SKM-1 treated with dmso at 0.1 percent for 144 hours (cell line): ENCODE data around the gene ARMC7.
"Not testable (repeated sequence)": the region's sequence is repeated elsewhere in the genome, so short reads cannot be mapped to it uniquely, and the experiment has no call there.

Experiments
- DNase-seq: peaks from one replicate; lab custom pipeline; 2025; ENCODE audit not compliant: unreplicated experiment; lab: John Stamatoyannopoulos, UW

ARMC7 gene

GRCh38 chr17:75109407-75110233 lies at the start of gene ARMC7:
TSS of gene ARMC7 (plus strand) at chr17:75109969. CDS start at chr17:75110289, 320 bp downstream.
- peak; percentile 81 for DNase-seq

- no peak for DNase-seq
These were observed 49.2 kb upstream of the ARMC7 start for GRCh38 chr17:75060434-75061054.

- no peak for DNase-seq
These were observed 48.7 kb upstream of the ARMC7 start for GRCh38 chr17:75061055-75061438.

- no peak for DNase-seq
These were observed 48.2 kb upstream of the ARMC7 start for GRCh38 chr17:75061618-75062017.

- no peak for DNase-seq
These were observed 46.6 kb upstream of the ARMC7 start for GRCh38 chr17:75063201-75063600.

- DNase-seq = no peak
These were observed 46.1 kb upstream of the ARMC7 start for GRCh38 chr17:75063626-75064025.

- DNase-seq = no peak
These were observed 45.7 kb upstream of the ARMC7 start for GRCh38 chr17:75064040-75064439.

GRCh38 chr17:75064460-75064859 lies 45.3 kb upstream of the ARMC7 start:
- DNase-seq = no peak

GRCh38 chr17:75064867-75065561 lies 44.8 kb upstream of the ARMC7 start:
- no peak for DNase-seq

- DNase-seq = no peak
These were observed 44.1 kb upstream of the ARMC7 start for GRCh38 chr17:75065562-75066151.

GRCh38 chr17:75067856-75068255 lies 41.9 kb upstream of the ARMC7 start:
- no peak for DNase-seq

- no peak for DNase-seq
These were observed 41.0 kb upstream of the ARMC7 start for GRCh38 chr17:75068750-75069149.

GRCh38 chr17:75069783-75070182 lies 40.0 kb upstream of the ARMC7 start:
- no peak for DNase-seq

GRCh38 chr17:75071478-75072271 lies 38.1 kb upstream of the ARMC7 start:
- DNase-seq = not testable (repeated sequence)

- not testable (repeated sequence) for DNase-seq
These were observed 36.9 kb upstream of the ARMC7 start for GRCh38 chr17:75072909-75073308.

- no peak for DNase-seq
These were observed 36.1 kb upstream of the ARMC7 start for GRCh38 chr17:75073618-75074047.

- no peak for DNase-seq
These were observed 35.2 kb upstream of the ARMC7 start for GRCh38 chr17:75074532-75074931.

GRCh38 chr17:75075597-75076336 lies 34.0 kb upstream of the ARMC7 start:
- DNase-seq = no peak

GRCh38 chr17:75077072-75077495 lies 32.7 kb upstream of the ARMC7 start:
- no peak for DNase-seq
